Measurements from ENCODE around the gene ERICH6. TPM values are rescaled to one million over a fixed set of nuclear protein-coding genes. Genes with fewer than 3 reads are reported as not detected.

ERICH6 gene
- total RNA-seq, 3 donors from 2014 or later = 0.29 to 0.98 (median 0.48) TPM

- Histone ChIP-seq H3K4me1 (peaks cover 2 to 5% of the 10 kb centered on the region in 2 donors), H3K27ac (no peak overlapping the region), H3K36me3 (no peaks in the 10 kb centered on the region), H3K9me3 (no peaks in the 10 kb centered on the region), H3K27me3 (no peaks in the 10 kb centered on the region), H3K4me3 (no peak overlapping the region)
- TF ChIP-seq POLR2AphosphoS5 (IDR thresholded peaks at IDR 0.05) (no peak), CTCF (IDR thresholded peaks at IDR 0.05) (no peak), POLR2A (IDR thresholded peaks at IDR 0.05) (no peak)
- intact Hi-C loops (cut with DNase I; ENCODE audit: low total_unique reads) = no loop called here
- DNase-seq (ENCODE audit: low spot score in 2 of 2) = no peak
These were observed 33.4 kb upstream of the ERICH6 start for GRCh38 chr3:150736903-150737832.

- no peaks in the 10 kb centered on the region for H3K9me3 ChIP-seq
- TF ChIP-seq POLR2A (IDR thresholded peaks at IDR 0.05) (no peak), POLR2AphosphoS5 (IDR thresholded peaks at IDR 0.05) (no peak), CTCF (IDR thresholded peaks at IDR 0.05) (no peak)
- H3K4me3 ChIP-seq = no peak overlapping the region
- H3K27me3 ChIP-seq = no peaks in the 10 kb centered on the region
- DNase-seq (ENCODE audit: low spot score in 2 of 2) = no peak
- H3K27ac ChIP-seq = no peak overlapping the region
- H3K4me1 ChIP-seq = peaks cover 2 to 5% of the 10 kb centered on the region in 2 donors
- intact Hi-C loops (cut with DNase I; ENCODE audit: low total_unique reads) = no loop called here
- H3K36me3 ChIP-seq = no peaks in the 10 kb centered on the region
These were observed 32.6 kb upstream of the ERICH6 start for GRCh38 chr3:150736316-150736719.

- peaks cover 2 to 5% of the 10 kb centered on the region in 2 donors for H3K4me1 ChIP-seq
- TF ChIP-seq POLR2A (IDR thresholded peaks at IDR 0.05) = no peak
- no peak for TF ChIP-seq POLR2AphosphoS5 (IDR thresholded peaks at IDR 0.05)
- no peak for TF ChIP-seq CTCF (IDR thresholded peaks at IDR 0.05)
- H3K9me3 ChIP-seq = no peaks in the 10 kb centered on the region
- no peak overlapping the region for H3K27ac ChIP-seq
- no peak overlapping the region for H3K4me3 ChIP-seq
- no peaks in the 10 kb centered on the region for H3K27me3 ChIP-seq
- intact Hi-C loops (cut with DNase I; ENCODE audit: low total_unique reads) = no loop called here
- no peak for DNase-seq (ENCODE audit: low spot score in 2 of 2)
- no peaks in the 10 kb centered on the region for H3K36me3 ChIP-seq
These were observed 31.0 kb upstream of the ERICH6 start for GRCh38 chr3:150734795-150735119.

GRCh38 chr3:150733936-150734794 is 30.4 kb upstream of the ERICH6 start:
- Histone ChIP-seq H3K4me3 (no peak overlapping the region), H3K4me1 (peaks cover 2 to 5% of the 10 kb centered on the region in 2 donors), H3K9me3 (no peaks in the 10 kb centered on the region), H3K27me3 (no peaks in the 10 kb centered on the region), H3K36me3 (no peaks in the 10 kb centered on the region), H3K27ac (no peak overlapping the region)
- intact Hi-C loops (cut with DNase I; ENCODE audit: low total_unique reads) = no loop called here
- no peak for DNase-seq (ENCODE audit: low spot score in 2 of 2)
- TF ChIP-seq POLR2AphosphoS5 (IDR thresholded peaks at IDR 0.05) (no peak), POLR2A (IDR thresholded peaks at IDR 0.05) (no peak), CTCF (IDR thresholded peaks at IDR 0.05) (no peak)

Data from breast epithelium (tissue), 4 donors.